Neural cell (in vitro differentiated cells): Measurements from ENCODE around the gene TBC1D30. TPM values are rescaled to one million over a fixed set of nuclear protein-coding genes. Genes with fewer than 3 reads are reported as not detected.
A peak's percentile ranks its signal among the peaks of the same experiment; 100 is the strongest.

Experiments used
- H2AFZ ChIP-seq: fragments of 200-600, 300-800 bp; sonication (generic), shearing (Covaris generic); 2 replicates; pipeline ENCODE4 v1.6.0; 2014; ENCODE audit warnings: low read depth, mild to moderate bottlenecking, antibody characterized with exemption, low read length, moderate library complexity
- H3F3A ChIP-seq: fragments of 200-600 bp; shearing (Covaris generic); 2 replicates; pipeline ENCODE4 v1.6.1; 2016; ENCODE audit warnings: mild to moderate bottlenecking, moderate library complexity, mixed read lengths, antibody characterized with exemption, low read length; ENCODE audit not compliant: insufficient read depth, poor library complexity, severe bottlenecking
- H3K27ac ChIP-seq: fragments of 200-600, 300-800 bp; sonication (generic), shearing (Covaris generic); 2 replicates; pipeline ENCODE4 v1.5.1; 2014; ENCODE audit warnings: mild to moderate bottlenecking, low read length, moderate library complexity
- H3K27me3 ChIP-seq: fragments of 300-800, 200-600 bp; sonication (generic), shearing (Covaris generic); 2 replicates; pipeline ENCODE4 v1.6.0; 2014; ENCODE audit warnings: mild to moderate bottlenecking, low read depth, low read length, moderate library complexity; ENCODE audit not compliant: insufficient read depth
- H3K36me3 ChIP-seq: fragments of 300-800, 200-600 bp; sonication (generic), shearing (Covaris generic); 2 replicates; pipeline ENCODE4 v1.5.1; 2014; ENCODE audit warnings: mild to moderate bottlenecking, antibody characterized with exemption, low read length, moderate library complexity; ENCODE audit not compliant: insufficient read depth
- H3K4me2 ChIP-seq: fragments of 300-800, 200-600 bp; sonication (generic), shearing (Covaris generic); 2 replicates; pipeline ENCODE4 v1.6.0; 2014; ENCODE audit warnings: mild to moderate bottlenecking, low read length
- H3K4me3 ChIP-seq: fragments of 300-800, 200-600 bp; sonication (generic), shearing (Covaris generic); 2 replicates; pipeline ENCODE4 v1.5.1; 2014; ENCODE audit warnings: mild to moderate bottlenecking, low read length, moderate library complexity
- H3K79me2 ChIP-seq: fragments of 200-600 bp; shearing (Covaris generic); replicated peaks from 2 replicates; pipeline ENCODE4 v1.6.0; 2014; ENCODE audit warnings: mild to moderate bottlenecking, low read length, moderate library complexity; ENCODE audit not compliant: insufficient read depth
- H3K9ac ChIP-seq: fragments of 300-800, 200-600 bp; sonication (generic), shearing (Covaris generic); 2 replicates; pipeline ENCODE4 v1.6.1; 2016; ENCODE audit warnings: mild to moderate bottlenecking, low read length, mixed read lengths
- H3K9me2 ChIP-seq: fragments of 200-600 bp; shearing (Covaris generic); 2 replicates; pipeline ENCODE4 v1.6.1; 2016; ENCODE audit warnings: mild to moderate bottlenecking, low read length, mixed read lengths; ENCODE audit not compliant: insufficient read depth
- H3K9me3 ChIP-seq: fragments of 200-600, 300-800 bp; sonication (generic), shearing (Covaris generic); 2 replicates; pipeline ENCODE4 v1.6.1; 2016; ENCODE audit warnings: mild to moderate bottlenecking, mixed run types, low read length, moderate library complexity, mixed read lengths
- H4K20me1 ChIP-seq: fragments of 200-600 bp; shearing (Covaris generic); 2 replicates; pipeline ENCODE4 v1.6.1; 2016; ENCODE audit warnings: mild to moderate bottlenecking, mixed run types; ENCODE audit not compliant: insufficient read depth
- CTCF ChIP-seq: fragments of 450-650 bp; IDR thresholded peaks from 2 replicates; pipeline ENCODE4 v1.5.1; 2014; ENCODE audit warnings: antibody characterized with exemption, mild to moderate bottlenecking, moderate library complexity; ENCODE audit not compliant: poor library complexity, severe bottlenecking
- EP300 ChIP-seq: fragments of 450-650 bp; conservative IDR thresholded peaks from 2 replicates; pipeline ENCODE4 v1.6.1; 2014; ENCODE audit warnings: antibody characterized with exemption, mild to moderate bottlenecking, moderate library complexity; ENCODE audit not compliant: poor library complexity, severe bottlenecking
- EZH2 ChIP-seq: fragments of 200-600, 300-800 bp; shearing (Covaris generic), sonication (generic); IDR thresholded peaks from 2 replicates; pipeline ENCODE4 v1.6.1; 2014; ENCODE audit warnings: antibody characterized with exemption, low read length, borderline replicate concordance, mild to moderate bottlenecking; ENCODE audit not compliant: insufficient read depth, poor library complexity, severe bottlenecking
- POLR2AphosphoS5 ChIP-seq: IDR thresholded peaks from 2 replicates; pipeline ENCODE4 v1.6.1; 2012
- RAD21 ChIP-seq: fragments of 450-650 bp; conservative IDR thresholded peaks from 2 replicates; pipeline ENCODE4 v1.6.1; 2014; ENCODE audit warnings: antibody characterized with exemption, mild to moderate bottlenecking, moderate library complexity
- REST ChIP-seq: IDR thresholded peaks from 2 replicates; pipeline ENCODE4 v1.6.1; 2012; ENCODE audit warnings: borderline replicate concordance
- SMC3 ChIP-seq: fragments of 450-650 bp; conservative IDR thresholded peaks from 2 replicates; pipeline ENCODE4 v1.6.1; 2014; ENCODE audit warnings: antibody characterized with exemption, mild to moderate bottlenecking, moderate library complexity; ENCODE audit not compliant: poor library complexity
- polyA plus RNA-seq: library from polyadenylated mRNA; depleted of rRNA; stranded (reverse); fragments of >200 nt; gene quantifications from 2 replicates; pipeline ENCODE4 v1.2.3, GENCODE V29; 2014

The TBC1D30 gene
- polyA plus RNA-seq, 1 donor from 2014 or later, result 17.6 TPM

- H3K4me2 ChIP-seq, result no peak overlapping the region
- H3K9ac ChIP-seq, result no peak overlapping the region
- no peaks in the 10 kb centered on the region for H3K9me3 ChIP-seq
- no peak overlapping the region for H3K4me3 ChIP-seq
- no peaks in the 10 kb centered on the region for H3K9me2 ChIP-seq
- no peaks in the 10 kb centered on the region for H3F3A ChIP-seq
- H3K79me2 ChIP-seq, result no peaks in the 10 kb centered on the region
- no peaks in the 10 kb centered on the region for H3K27me3 ChIP-seq
- H3K27ac ChIP-seq, result no peak overlapping the region
- H2AFZ ChIP-seq, result no peak overlapping the region
- H4K20me1 ChIP-seq, result no peaks in the 10 kb centered on the region
- no peak for TF ChIP-seq POLR2AphosphoS5
- TF ChIP-seq RAD21, result peak; percentile 94
- TF ChIP-seq EZH2, result no peak
- peak; percentile 93 for TF ChIP-seq SMC3
- TF ChIP-seq CTCF, result peak; percentile 92
- H3K36me3 ChIP-seq, result no peaks in the 10 kb centered on the region
Measured at GRCh38 chr12:64890873-64891468, 66.5 kb downstream of the TBC1D30 start.

DNA sequence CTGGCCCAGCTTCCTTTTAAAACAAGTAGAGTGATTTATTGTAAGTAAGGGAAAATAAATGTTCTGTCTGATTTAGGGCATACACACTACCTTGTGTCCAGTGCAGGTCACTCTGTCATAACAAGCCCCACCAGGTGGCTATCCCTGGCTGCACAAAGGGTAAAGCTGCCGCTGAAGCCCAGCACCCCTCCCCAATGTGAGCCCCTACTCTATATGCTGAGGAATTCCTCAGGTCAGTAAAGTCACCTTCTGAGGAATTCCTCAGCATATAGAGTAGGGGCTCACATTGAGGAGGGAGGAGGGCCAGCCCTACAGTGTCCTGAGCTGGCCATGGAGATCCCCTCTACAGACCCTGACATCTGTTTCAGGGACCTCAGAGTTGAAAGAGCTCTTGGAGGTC is 67.2 kb downstream of the TBC1D30 start:
- H3K36me3 ChIP-seq, result no peaks in the 10 kb centered on the region
- H3K9me2 ChIP-seq, result no peaks in the 10 kb centered on the region
- H3K27ac ChIP-seq, result no peak overlapping the region
- no peaks in the 10 kb centered on the region for H3K9me3 ChIP-seq
- no peak overlapping the region for H3K4me3 ChIP-seq
- no peak for TF ChIP-seq REST
- no peak for TF ChIP-seq EZH2
- no peak for TF ChIP-seq SMC3
- no peak for TF ChIP-seq POLR2AphosphoS5
- TF ChIP-seq EP300, result no peak
- no peak for TF ChIP-seq CTCF
- no peaks in the 10 kb centered on the region for H3K27me3 ChIP-seq
- H4K20me1 ChIP-seq, result no peaks in the 10 kb centered on the region
- no peaks in the 10 kb centered on the region for H3K79me2 ChIP-seq
- no peak overlapping the region for H3K9ac ChIP-seq
- H3K4me2 ChIP-seq, result no peak overlapping the region
- H3F3A ChIP-seq, result no peaks in the 10 kb centered on the region
- no peak overlapping the region for H2AFZ ChIP-seq
